Epithelial cell of proximal tubule (primary cell): ENCODE measurements around the gene PHF2. TPM values are rescaled to one million over a fixed set of nuclear protein-coding genes. Genes with fewer than 3 reads are reported as not detected.

ENCODE experiments used
- DNase-seq: peaks from one replicate; pipeline ENCODE4 v3.0.0-alpha.2; 2011; ENCODE audit warnings: low read depth
- H3K4me3 ChIP-seq: 2 replicates; pipeline ENCODE4 v1.5.1; 2011; ENCODE audit warnings: low read depth, mild to moderate bottlenecking, low read length
- total RNA-seq: library from RNA; depleted of rRNA; stranded (reverse); fragments of >200 nt; gene quantifications from 2 replicates; pipeline ENCODE4 v1.2.3, GENCODE V29; 2015
- TF ChIP-seq, protein P1 (sequence below): conservative IDR thresholded peaks from 2 replicates; pipeline ENCODE4 v1.5.1; 2012; ENCODE audit warnings: low read depth, mild to moderate bottlenecking, low read length

The PHF2 gene
- total RNA-seq, 1 donor from 2014 or later: 11.4 TPM

- H3K4me3 ChIP-seq: no peak overlapping the region
- DNase-seq: no peak
- TF ChIP-seq, protein P1, sequence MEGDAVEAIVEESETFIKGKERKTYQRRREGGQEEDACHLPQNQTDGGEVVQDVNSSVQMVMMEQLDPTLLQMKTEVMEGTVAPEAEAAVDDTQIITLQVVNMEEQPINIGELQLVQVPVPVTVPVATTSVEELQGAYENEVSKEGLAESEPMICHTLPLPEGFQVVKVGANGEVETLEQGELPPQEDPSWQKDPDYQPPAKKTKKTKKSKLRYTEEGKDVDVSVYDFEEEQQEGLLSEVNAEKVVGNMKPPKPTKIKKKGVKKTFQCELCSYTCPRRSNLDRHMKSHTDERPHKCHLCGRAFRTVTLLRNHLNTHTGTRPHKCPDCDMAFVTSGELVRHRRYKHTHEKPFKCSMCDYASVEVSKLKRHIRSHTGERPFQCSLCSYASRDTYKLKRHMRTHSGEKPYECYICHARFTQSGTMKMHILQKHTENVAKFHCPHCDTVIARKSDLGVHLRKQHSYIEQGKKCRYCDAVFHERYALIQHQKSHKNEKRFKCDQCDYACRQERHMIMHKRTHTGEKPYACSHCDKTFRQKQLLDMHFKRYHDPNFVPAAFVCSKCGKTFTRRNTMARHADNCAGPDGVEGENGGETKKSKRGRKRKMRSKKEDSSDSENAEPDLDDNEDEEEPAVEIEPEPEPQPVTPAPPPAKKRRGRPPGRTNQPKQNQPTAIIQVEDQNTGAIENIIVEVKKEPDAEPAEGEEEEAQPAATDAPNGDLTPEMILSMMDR: no peak
Measured at GRCh38 chr9:93619272-93619775, 42.9 kb downstream of the PHF2 start.

DNA sequence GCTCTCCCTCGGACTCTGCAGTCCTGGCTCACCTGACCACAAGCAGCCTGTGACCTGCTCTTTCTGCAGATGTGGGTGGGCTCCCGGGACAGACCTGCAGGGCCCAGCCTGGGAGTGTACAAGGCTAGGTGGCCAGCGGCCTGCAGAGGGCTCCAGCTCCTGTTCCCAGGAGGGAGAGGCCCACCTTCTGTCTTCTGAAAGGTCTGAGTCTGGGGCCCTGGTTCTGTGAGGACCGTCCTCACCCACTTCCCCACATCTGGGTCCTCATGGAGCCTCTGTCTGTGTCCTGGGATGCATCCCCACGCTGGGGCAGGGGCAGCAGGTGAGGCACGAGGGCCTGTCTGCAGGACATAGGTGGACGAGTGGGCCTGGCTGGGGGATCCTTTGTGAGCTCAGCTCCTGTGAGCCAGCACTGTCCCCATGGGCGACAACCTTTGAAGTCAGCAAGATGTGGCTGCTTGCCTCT is 43.7 kb downstream of the PHF2 start:
- no peak for DNase-seq
- TF ChIP-seq, protein P1: peak; percentile 3

GRCh38 chr9:93620881-93621820 is 44.8 kb downstream of the PHF2 start:
- DNase-seq: no peak
- H3K4me3 ChIP-seq: no peak overlapping the region
- TF ChIP-seq, protein P1: no peak

More for the DNA sequence above, 43.7 kb downstream of the PHF2 start:
- H3K4me3 ChIP-seq: no peak overlapping the region

- H3K4me3 ChIP-seq: no peak overlapping the region
- TF ChIP-seq, protein P1: no peak
- DNase-seq: no peak
Measured at GRCh38 chr9:93621922-93622321, 45.5 kb downstream of the PHF2 start.

GRCh38 chr9:93622691-93623090 is 46.3 kb downstream of the PHF2 start:
- TF ChIP-seq, protein P1: no peak
- no peak for DNase-seq
- no peak overlapping the region for H3K4me3 ChIP-seq

- DNase-seq: no peak
- TF ChIP-seq, protein P1: no peak
- no peak overlapping the region for H3K4me3 ChIP-seq
Measured at GRCh38 chr9:93623753-93624152, 47.4 kb downstream of the PHF2 start.
